SIG-M5 treated with dmso at 0.1 percent for 504 hours (cell line): ENCODE results near the gene ZC3H4.
"Not testable (repeated sequence)": the region's sequence is repeated elsewhere in the genome, so short reads cannot be mapped to it uniquely, and the experiment has no call there.

Experiments
- DNase-seq: peaks from one replicate; lab custom pipeline; 2025; ENCODE audit not compliant: unreplicated experiment; lab: John Stamatoyannopoulos, UW

ZC3H4 gene

DNA sequence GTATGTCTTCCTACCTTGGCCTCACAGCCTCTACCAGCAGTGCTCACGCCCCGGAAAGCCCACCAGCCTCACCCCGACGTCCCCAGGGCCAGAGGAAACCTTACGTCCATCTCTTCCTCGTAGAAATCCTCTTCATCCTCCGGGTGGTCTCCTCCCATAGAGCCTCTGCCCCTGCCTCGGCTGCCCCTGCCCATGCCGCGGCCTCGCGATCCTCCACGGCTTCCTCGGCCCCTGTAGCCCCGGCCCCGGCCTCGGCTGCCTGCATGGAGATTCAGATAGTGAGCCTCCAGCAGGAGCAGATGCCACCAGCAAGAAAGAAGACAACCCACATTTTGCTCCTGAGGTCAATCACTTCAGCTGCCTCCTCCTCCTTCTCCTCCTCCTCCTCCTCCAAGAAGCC lies 27.3 kb downstream of the ZC3H4 start:
- no peak for DNase-seq

DNA sequence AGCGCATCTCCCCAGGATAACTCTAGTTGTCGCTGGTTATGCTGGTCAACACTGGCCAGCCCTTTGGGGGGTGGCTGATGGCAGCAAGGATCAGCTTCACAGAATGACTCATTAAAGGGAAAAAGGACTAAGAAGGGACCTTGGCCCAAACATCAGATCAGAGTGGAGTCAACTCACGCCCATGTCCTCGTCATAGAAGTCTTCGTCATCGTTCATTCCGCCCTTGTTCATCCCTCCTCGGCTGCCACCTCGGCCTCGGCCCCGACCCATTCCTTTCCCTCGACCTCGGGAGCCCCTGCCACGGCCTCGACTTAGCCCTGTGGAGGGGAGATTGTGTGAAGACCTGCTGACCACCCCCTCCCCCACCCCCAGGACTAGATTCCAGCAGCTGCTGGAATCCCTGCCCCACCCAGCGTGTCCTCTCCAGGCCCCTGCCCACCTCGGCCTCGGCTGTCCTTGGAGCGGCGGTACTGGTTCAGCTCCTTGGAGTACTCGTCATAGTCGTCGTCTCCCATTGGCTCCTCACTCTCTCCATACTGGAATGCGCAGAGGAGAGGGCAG lies 28.6 kb downstream of the ZC3H4 start:
- no peak for DNase-seq

DNA sequence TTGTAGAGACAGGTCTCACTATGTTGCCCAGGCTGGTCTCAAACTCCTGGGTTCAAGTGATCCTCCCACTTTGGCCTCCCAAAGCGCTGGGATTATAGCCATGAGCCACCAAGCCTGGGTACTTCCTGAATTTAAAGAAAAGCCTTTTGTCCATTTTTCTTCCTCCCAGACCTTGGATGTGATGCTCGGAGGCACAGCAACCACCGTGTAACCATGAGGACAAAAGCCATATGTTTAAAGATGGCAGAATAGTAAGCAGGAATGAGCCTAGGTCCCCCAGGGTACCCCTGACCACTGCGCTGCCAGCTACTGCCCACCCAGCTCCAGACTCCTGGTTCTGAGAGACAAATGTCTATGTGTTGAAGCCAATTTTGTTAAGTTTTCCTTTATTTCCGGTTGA lies 31.1 kb downstream of the ZC3H4 start:
- no peak for DNase-seq

DNA sequence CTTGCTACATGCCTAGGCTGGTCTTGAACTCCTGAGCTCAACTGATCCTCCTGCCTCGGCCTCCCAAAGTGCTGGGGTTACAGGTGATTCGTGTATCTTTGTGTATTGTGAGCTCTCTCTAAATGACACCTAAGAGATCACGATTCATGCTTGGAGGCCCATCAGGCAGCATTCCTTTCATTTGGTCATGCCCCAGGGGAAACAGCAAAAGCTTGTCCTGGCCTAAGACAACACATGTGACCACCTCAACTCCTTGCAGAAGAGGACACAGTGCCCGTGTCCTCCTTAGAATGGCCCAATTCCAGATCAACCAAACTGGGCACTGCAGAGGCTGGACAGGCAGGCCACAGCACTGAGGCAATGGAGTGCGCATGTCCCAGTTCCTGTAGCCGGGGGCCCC lies 32.5 kb downstream of the ZC3H4 start:
- DNase-seq = no peak

DNA sequence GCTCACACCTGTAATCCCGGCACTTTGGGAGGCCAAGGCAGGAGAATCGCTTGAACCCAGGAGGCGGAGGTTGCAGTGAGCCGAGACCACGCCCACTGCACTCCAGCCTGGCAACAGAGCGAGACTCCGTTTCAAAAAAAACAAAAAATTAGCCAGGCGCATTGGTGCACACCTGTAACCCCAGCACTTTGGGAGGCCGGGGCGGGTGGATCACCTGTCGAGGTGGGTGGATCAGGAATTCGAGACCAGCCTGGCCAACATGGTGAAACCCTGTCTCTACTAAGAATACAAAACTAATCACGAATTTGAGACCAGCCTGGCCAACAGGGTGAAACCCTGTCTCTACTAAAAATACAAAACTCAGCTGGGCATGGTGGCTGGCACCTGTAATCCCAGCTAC lies 35.2 kb downstream of the ZC3H4 start:
- not testable (repeated sequence) for DNase-seq

DNA sequence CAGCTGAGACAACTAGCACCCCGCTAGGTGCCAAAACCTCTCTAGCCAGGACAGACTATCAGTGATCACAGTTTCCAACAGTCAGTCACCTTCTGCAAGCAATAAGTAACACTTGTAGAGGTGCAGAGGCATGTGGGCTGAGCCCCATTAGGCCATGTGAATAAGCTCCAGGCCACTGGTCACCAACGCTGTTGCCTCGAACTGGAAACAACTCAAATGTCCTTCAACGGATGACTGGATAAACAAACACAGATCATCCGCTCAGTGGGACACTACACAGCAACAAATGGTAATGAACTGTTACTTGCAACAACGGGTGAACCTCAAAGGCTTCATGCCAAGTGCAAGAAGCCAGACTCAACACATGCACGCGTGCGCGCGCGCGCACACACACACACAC lies 37.6 kb downstream of the ZC3H4 start:
- no peak for DNase-seq

DNA sequence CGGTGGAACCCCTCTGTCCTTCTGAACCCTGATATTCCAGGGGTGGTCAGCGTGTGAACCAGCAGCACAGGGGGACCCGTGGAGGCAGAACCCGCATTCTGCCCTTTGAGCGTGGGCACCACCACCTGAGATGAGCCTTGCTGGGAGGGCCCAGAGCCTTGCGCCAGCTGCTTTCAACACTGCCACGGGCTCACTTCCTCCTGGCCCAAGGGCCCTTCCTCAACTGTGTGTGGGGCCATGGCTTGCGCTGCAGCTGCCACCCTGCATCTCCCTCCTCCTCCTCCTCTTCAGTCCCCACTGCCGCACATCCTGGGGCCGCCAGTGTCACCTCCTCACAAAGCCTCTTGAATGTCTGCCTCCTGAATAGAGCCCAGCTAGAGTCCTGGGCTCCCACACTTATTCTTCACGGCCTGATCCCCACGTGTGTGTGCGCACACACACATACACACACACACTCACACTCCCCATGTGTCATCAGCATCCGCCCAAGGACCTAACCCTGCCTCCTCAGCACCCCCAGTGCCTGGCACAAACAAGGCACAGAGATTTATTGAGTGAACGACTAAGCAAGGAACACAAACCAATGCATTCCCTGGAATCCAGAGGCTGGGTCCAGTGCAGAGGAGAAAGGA lies 38.3 kb downstream of the ZC3H4 start:
- peak; percentile 27 for DNase-seq

DNA sequence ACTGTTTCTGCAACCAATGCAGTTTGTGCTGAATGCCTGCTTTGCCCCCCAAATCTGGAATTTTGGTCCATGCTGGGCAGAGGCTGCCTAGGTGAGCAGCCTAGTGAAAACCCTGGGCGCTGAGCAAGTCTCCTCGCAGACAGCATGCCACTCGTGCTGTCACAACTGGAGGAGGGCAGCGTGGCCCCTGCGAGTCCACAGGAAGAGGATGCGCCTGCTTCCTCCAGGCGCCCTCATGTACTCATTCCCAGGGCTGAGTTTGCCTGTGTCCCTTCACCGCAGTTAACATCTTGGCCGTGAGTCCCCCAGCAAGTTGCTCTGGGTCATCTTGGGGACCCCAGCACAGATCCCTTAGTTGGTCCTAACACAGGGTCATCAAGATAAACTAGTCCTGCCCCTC lies 39.0 kb downstream of the ZC3H4 start:
- no peak for DNase-seq

DNA sequence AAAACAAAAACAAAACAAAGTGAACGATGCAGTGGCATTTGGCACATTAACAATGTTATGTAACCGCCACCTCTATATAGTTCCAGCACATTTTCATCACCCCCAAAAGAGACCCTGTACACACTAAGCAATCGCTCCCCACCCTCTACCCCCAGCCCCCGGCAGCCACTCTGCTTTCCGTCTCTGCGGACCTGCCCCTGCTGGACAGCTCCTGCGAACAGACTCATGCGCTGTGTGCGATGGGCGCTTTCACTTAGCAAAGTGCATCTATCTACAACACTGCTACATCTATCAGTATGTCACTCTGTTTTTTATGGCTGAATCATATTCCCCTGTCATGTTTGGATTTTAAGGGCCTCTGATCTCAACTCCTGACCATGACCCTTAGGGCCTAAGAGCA lies 40.0 kb downstream of the ZC3H4 start:
- no peak for DNase-seq

DNA sequence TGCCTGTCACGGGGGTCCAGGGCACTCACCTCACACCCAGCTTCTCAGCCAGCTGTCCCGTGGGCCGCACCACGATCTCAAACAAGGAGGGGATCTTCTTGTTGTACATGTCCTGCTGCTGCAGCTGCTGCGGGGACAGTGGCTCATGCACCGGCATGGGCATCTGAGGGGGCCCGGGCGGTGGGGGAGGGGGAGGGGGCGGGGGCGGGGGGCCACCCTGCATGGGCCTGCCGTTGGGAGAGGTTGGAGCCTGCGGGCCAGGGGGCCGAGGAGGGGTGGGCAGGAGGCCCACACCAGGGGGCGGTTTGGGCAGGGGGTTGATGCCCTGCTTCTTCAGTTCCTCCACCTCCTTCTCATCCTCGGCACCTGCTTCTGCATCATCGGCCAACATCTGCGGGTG lies 41.3 kb downstream of the ZC3H4 start:
- no peak for DNase-seq

DNA sequence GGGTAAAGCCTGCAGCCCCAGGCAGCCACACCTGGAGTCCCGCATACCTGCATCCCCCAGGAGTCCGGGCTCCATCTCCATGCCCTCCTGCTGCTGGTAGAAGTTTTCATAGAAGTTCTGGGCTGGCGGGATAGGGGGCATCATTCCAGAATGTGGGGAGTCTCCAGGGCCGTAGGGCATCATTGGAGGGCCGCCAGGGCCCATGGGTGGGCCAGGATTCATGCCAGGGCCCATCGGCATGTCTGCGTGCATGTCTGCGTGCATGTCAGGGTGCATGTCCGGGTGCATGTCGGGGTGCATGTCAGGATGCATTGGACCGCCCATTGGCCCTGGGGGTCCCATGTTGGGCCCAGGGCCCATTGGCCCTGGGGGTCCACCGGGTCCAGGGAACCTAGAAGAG lies 41.8 kb downstream of the ZC3H4 start:
- DNase-seq = no peak

DNA sequence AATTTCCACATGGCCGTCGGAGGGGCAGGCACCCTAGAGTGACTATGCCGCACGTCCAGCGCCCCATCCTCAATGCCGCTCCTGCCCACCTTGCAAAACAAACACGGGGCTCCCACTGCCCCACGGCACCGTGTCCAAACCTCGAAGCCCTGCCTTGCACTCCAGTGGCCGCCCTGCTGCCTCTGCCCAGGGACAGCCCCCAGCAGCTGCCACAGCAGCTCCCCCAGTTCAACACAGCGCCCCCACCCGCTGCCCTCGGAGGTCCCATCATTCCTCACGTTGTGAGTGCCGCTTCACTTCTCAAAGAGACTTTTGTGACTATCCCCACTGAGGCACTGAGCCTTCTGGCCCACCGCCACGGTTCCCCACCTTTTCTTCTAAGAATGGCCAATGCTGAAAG lies 42.8 kb downstream of the ZC3H4 start:
- DNase-seq = no peak

DNA sequence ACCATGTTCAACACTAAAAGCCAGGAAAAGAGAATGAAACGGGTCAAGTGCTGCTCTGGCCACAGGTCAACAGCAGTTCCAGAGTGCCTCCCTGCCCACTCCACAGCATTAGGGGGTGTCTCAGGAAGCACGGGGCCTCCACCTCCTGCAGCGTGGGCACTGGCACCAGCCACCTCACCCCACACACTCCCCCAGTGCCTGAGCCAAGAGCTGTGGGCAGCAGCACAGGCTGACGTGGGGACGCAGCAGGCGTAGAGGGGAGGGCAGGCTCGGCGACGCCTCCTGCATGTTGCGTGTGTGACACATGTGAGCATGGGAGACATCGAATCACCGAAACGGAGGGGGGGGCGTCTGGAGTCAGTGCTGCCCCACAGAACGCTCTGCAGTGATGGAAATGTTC lies 43.8 kb downstream of the ZC3H4 start:
- DNase-seq = no peak

DNA sequence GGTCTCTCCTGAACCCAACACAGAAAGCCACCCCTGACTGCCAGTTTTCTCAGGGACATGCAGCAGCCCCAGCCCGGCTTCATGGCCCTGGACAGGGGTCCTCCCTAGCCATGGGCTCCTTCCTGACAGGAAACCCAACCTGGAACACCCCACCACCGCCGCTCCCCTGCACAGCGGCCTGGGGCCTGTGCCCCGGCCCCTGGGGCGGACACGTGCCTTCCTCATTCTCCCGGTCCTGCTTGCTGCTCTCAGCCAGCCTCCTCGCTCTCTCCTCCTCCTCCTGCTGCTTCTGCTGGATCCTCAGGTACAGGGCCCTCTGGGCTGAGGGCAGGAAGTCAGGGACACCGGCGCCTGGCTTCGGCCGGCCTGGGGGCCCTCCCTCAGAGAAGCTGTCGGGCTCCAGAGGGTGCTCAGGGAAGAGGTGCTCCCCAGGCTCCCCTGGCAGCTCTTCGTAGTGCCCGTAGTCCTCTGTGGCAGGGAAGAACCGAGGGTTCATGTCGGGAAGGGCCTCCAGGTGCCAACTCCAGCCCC lies 44.6 kb downstream of the ZC3H4 start:
- no peak for DNase-seq

DNA sequence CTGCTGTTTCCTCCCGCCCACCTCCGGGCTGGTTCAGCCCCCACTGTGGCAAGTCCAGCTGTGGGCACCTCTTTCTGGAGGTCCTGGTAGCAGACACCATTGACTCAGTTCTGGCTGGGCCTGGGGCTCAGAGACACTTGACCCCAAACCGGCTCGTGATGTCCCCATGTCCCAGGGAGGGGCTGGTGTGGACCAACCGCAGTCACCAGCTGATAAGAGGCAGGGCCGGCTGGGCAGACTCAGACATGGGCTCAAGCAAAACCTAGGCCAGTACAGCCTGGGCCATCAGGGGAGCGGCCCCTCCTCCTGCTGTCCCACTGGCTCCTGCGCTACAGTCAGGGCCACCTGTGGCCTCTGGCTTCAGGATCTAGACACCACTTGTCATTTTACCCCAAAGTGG lies 45.3 kb downstream of the ZC3H4 start:
- DNase-seq = no peak

DNA sequence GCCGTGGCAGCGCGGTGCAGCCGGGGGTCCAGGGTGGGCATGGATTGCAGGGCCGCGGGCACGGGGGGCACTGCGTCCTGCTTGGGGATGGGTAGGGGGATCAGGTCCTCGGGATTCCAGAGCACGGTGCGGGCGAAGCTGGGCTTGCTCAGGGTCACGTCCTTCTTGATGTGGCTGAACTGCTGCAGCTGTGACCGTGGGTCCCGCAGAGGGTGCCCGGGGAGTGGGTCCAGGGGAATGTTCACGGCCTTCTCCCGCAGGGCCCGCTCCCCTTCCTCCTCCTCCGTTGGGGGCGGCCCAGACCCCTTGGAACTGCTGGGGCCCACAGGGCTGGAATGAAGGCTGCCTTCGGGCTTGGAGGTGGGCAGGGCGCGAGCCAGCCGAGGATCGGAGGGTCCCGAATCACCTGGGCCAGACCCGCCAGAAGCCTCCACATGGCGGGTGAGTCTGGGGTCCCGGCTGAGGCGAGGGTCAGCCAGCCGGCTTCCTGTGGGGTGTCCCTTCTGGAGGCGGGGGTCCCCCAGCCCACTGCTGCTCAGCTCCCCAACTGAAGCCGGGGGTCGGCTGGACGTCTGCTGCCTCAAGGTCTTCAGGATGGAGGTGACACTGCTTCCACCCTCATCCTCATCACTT lies 46.2 kb downstream of the ZC3H4 start:
- no peak for DNase-seq

DNA sequence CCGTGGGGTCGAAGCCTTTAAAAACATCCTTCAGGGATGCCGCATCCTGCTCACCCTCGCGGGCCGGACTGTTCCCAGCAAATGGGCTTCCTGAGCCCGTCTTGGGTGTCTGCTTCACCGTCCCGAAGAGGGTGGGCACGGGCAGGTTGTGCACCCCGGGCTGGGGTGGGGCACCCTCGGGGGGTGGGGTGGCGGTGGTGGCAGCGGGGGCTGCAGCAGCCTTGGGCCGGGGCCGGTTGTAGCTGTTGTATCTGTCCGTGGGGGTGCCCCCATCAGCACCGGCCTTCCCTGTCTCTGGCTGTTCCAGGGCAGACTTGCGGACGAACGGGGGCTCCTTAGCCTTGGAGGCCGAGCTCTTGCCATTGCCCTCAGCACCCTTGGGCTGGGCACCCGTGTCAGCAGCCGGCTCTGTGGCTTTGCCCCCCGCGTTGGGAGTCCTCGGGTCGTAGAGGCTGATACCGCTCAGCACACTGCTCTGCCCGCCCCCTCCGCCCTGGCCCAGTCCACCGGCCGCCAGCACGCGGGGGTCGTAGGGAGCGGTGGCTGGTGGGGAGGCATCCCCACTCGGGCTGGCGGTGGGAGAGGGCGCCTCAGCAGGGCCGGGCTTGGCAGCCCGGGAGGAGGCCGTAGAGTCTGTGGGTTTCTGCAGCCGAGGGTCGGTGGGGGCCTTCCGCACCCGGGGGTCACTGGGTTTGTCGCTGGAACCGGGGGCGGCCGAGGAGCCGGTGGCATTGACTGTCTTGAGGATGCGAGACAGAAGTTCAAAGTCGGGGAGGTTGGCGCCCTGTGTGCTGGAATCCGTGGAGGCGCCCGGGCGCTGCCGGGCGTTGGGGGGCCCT lies 47.0 kb downstream of the ZC3H4 start:
- DNase-seq = no peak

DNA sequence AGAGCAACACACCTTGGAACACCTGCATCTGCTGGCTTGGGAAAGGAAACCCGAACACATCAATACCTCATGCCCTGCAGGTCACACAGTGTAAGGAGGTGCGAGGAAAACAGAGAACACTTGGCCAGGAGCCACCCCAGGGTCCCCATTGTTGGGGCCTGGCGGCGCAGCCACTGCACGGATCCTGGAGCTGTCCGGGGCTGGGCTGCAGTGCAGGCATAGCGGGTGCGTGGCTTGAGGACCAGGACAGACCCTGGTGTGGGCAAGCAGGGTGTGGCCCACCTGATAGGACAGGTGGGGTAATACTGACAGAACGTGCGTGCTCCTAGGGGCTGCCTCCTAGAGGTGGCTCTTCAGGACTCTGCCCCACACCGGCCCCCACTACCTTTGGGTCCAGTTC lies 48.3 kb downstream of the ZC3H4 start:
- DNase-seq = no peak

DNA sequence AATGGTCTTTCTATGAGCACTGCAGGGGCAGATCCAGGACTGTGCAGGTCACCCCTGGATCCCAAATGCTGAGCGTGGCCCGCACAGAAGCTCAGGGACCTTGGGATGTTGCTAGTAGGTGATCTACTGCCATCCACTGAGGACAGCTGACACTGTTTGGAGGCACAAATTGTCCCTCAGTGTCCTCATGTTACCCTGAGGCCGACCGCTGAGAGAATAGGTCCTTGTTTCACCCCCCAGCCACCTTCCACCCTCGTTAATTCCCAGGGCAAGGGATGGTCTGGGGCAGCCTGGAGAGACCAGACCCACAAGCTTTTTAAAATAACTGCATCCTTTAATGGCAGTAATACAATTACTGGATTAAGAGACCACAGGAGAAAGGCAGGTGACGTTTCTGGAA lies 49.7 kb downstream of the ZC3H4 start:
- no peak for DNase-seq

DNA sequence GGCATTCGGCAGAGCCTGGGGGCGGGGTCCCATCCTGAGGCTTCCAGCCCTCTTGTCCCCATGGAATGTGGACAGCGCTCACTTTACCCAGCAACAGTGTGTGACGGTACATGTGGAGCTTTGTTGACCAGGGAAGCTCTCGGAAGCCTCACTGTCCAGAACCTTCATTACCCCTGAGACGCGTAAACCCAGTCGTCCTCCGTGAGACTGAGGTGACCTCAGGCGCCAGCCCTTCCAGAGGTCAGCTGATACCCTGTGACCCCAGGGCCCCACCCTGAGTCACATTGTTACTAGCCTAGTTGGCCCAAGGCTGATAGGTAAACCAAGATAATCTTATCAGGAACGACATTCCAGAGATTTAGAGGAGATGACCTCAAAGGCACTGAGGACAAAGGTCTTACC lies 55.0 kb downstream of the ZC3H4 start:
- no peak for DNase-seq

DNA sequence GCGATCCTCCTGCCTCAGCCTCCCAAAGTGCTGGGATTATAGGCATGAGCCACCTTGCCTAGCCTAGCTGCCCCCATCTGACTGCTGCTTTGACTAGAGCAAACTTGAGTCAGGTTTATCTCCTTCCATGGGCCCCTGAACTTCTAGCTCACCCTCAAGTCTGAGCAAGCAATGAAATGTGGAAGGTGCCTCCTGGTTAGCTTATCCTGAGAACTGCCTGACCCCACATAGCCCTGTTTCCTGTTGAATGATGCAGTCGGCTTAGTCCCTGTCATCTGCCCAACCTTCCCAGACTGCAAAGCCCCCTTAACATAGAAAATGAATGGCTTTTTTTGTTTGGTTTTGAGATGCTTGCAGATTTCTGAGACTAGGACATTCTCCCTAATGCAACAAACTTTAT lies 56.2 kb downstream of the ZC3H4 start:
- no peak for DNase-seq

DNA sequence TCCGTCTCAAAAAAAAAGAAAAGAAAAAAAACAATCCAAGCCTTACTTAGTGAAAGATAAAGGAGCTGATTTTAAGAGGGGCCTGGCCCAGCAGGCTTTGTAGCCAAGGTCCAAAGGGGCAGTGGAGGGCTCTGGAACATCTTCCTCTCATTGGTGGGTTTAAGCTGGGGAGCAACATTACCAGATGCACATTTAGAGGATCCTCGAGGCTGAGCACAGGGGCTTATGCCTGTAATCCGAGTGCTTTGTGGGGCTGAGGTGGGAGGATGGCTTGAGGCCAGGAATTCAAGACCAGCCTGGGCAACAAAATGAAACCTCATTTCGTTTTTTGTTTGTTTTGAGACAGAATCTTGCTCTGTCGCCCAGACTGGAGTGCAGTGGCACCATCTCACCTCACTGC lies 57.2 kb downstream of the ZC3H4 start:
- DNase-seq = no peak
